GM06990 (cell line): ENCODE measurements around the gene PAX5.
A peak's percentile ranks its signal among the peaks of the same experiment; 100 is the strongest.

Experiments
- DNase-seq: peaks from one replicate; pipeline ENCODE4 v3.0.0-alpha.2; 2011; ENCODE audit not compliant: insufficient read length; ENCODE audit errors: extremely low read depth
- H3K27me3 ChIP-seq: replicated peaks from 2 replicates; pipeline ENCODE4 v1.6.0; 2011; ENCODE audit warnings: low read length; ENCODE audit not compliant: control insufficient read depth, insufficient read depth
- H3K36me3 ChIP-seq: 2 replicates; pipeline ENCODE4 v1.5.1; 2011; ENCODE audit warnings: low read length; ENCODE audit not compliant: control insufficient read depth, insufficient read depth
- H3K4me3 ChIP-seq: replicated peaks from 2 replicates; pipeline ENCODE4 v1.5.1; 2011; ENCODE audit warnings: low read depth, mild to moderate bottlenecking, control low read depth, low read length
- TF ChIP-seq, protein P1 (sequence below): IDR thresholded peaks from 2 replicates; pipeline ENCODE4 v1.5.1; 2011; ENCODE audit warnings: low read length, control low read depth, mild to moderate bottlenecking, inconsistent platforms; ENCODE audit not compliant: insufficient read depth, poor library complexity, severe bottlenecking

Gene PAX5

DNA sequence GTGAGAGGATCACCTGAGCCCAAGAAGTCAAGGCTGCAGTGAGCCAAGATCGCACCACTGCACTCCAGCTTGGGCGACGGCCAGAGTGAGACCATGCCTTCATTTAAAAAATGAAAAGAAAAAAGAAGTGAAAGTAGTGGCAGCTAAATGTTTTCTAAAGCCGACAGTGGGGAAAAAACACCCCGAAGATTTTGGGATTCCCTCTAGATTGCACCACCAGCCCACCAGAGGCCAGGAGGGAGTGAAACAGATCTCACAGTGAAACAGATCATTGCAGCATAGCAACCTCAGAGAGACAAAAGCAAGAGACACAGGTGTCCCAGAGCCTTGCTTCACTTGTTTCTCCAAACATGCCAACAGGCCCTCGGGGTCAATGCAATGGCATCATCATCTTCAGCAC is 156.8 kb downstream of the PAX5 start:
- no peaks in the 10 kb centered on the region for H3K27me3 ChIP-seq
- no peak overlapping the region for H3K4me3 ChIP-seq
- TF ChIP-seq, protein P1, sequence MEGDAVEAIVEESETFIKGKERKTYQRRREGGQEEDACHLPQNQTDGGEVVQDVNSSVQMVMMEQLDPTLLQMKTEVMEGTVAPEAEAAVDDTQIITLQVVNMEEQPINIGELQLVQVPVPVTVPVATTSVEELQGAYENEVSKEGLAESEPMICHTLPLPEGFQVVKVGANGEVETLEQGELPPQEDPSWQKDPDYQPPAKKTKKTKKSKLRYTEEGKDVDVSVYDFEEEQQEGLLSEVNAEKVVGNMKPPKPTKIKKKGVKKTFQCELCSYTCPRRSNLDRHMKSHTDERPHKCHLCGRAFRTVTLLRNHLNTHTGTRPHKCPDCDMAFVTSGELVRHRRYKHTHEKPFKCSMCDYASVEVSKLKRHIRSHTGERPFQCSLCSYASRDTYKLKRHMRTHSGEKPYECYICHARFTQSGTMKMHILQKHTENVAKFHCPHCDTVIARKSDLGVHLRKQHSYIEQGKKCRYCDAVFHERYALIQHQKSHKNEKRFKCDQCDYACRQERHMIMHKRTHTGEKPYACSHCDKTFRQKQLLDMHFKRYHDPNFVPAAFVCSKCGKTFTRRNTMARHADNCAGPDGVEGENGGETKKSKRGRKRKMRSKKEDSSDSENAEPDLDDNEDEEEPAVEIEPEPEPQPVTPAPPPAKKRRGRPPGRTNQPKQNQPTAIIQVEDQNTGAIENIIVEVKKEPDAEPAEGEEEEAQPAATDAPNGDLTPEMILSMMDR: no peak
- DNase-seq: peak; percentile 36
- H3K36me3 ChIP-seq: peaks cover 27% of the 10 kb centered on the region

DNA sequence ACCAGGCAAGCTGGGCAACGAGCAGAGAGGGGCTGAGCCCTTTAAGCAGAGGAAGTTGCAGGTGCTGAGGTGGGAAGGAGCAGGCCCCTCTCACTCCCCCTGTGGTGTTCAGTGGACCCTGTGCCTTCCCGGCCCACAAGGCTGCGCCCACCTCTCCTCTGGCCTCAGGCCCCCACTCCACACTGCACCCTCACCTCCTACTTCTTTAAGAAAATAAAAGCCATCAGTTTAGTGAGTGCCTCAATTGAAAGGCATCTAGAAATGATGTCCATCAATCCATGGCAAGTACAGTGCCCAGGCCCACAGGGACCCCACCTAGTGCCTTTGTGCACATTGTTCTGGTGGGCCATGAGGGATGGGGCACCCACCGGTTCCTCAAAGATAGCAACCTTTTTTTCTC is 158.0 kb downstream of the PAX5 start:
- H3K36me3 ChIP-seq: peaks cover 18% of the 10 kb centered on the region
- no peaks in the 10 kb centered on the region for H3K27me3 ChIP-seq
- TF ChIP-seq, protein P1: no peak
- H3K4me3 ChIP-seq: no peak overlapping the region
- DNase-seq: no peak

DNA sequence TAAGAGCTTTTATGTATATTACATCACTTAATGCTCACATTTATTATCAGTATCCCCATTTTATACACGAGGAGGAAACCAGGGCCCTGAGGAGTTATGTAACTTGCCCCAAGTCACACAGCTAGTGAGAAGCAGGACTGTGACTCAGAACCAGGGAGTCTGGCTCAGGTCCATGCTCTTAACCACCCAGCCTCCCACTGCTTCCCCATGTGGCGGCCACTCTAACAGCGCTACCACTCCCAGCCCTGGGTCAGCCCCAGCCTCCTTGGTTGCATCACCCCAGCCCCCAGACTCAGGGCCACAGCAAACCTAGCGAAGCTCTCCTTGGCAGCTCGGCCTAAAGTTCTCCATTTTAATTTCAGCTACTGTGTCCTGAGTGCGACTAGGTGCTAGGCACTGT is 159.1 kb downstream of the PAX5 start:
- Histone ChIP-seq H3K36me3 (peaks cover 17% of the 10 kb centered on the region), H3K27me3 (no peaks in the 10 kb centered on the region)
- DNase-seq: no peak

DNA sequence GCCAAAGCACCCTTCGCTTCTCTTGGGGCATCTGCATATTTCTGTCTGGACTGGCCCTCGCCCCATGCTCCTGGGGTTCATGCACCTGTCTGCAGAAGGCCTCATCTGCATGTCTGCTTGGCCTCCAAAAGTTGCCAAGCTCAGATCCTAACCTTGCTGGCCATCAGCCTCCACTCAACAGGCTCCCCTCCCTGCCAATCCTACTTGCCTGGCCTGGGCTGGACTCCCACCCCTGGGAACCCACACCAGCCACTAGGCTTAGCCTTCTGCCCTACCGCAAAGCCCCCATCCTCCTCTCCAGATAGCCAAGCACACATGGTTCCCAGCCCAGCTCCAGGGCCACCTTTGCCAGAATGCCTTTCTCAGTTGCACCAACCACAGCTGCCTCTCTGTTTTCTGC is 159.8 kb downstream of the PAX5 start:
- Histone ChIP-seq H3K36me3 (peaks cover 18% of the 10 kb centered on the region), H3K4me3 (no peak overlapping the region), H3K27me3 (no peaks in the 10 kb centered on the region)
- no peak for DNase-seq
- TF ChIP-seq, protein P1: no peak

More for the DNA sequence above, 159.1 kb downstream of the PAX5 start:
- no peak overlapping the region for H3K4me3 ChIP-seq
- TF ChIP-seq, protein P1: no peak

DNA sequence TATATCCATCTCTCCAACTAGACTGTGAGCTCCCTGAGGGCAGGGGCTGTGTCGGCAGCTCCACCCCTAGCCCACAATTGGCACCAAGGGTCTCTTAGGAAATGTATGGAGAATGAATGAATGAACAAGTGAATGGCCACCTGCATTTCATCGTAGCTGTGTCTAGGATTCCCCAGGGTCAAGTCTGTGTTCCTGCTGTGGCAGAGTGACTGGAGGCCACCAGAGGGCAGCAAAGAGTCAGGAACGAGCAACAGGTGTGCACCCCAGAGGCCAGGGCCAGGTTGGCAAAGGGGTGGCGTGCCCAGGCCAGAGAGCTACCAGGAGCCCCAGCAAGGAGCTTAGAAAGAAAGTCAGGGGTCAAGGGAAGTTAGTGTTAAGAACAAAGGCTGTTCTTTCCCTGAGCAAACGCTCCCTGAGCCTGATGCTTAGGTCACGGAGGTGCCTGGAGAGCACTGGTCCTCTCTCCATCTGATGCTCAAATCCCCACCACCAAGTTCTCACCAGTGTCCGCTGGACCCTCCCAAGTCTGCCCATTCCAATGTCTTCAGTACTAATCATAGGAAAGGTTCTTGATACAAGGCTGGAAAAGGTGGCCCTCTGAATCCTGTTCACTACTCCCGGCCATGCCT is 160.7 kb downstream of the PAX5 start:
- Histone ChIP-seq H3K4me3 (no peak overlapping the region), H3K27me3 (no peaks in the 10 kb centered on the region), H3K36me3 (peaks cover 20% of the 10 kb centered on the region)
- DNase-seq: peak; percentile 45
- TF ChIP-seq, protein P1: peak; percentile 92

DNA sequence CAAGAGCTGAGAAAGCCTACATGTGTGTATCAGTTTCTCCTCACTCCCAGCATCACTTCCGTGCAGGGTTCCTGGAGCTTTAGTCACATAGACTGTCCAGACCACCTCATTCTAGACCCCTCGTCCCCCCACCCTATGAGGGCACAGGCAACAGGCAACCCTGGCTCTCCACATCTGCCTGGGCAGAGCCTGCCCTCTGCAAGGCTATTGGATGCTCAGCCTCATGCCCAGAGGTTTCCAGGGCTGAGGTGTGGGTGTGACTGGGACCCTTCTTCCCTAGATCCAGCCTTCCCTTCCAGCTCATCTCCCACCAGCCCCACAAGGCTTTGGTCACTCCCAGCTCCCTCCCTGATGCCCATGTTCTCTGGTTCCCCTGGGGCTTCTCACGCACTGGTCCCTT is 161.4 kb downstream of the PAX5 start:
- TF ChIP-seq, protein P1: no peak
- DNase-seq: no peak
- peaks cover 15% of the 10 kb centered on the region for H3K36me3 ChIP-seq
- H3K4me3 ChIP-seq: no peak overlapping the region
- no peaks in the 10 kb centered on the region for H3K27me3 ChIP-seq
